Activated CD8-positive, alpha-beta T cell treated with anti-CD3 and anti-CD28 coated beads for 36 hours (primary cell): Measurements from ENCODE around the gene ACADSB. TPM values are rescaled to one million over a fixed set of nuclear protein-coding genes. Genes with fewer than 3 reads are reported as not detected.

Source experiments
- ATAC-seq: fragments of 200-7000 bp; cut with Tn5 transposase; one replicate; pipeline ENCODE4 v1.10.0; 2021; ENCODE audit warnings: mild to moderate bottlenecking, moderate library complexity
- CTCF ChIA-PET: fragments of 350-600 bp; sonication (Branson Sonifier 250); formaldehyde crosslinking; loops from one replicate; lab custom pipeline; 2021; ENCODE audit warnings: antibody characterized with exemption; lab: Charles Lee
- POLR2A ChIA-PET: fragments of 350-600 bp; sonication (Branson Sonifier 250); formaldehyde crosslinking; loops from one replicate; lab custom pipeline; 2021; ENCODE audit warnings: antibody characterized with exemption; lab: Charles Lee
- DNase-seq: peaks from one replicate; pipeline ENCODE4 v3.0.0-alpha.2; 2020
- H3K27ac Mint-ChIP-seq: one replicate; pipeline ENCODE4 v1.8.0; 2021; ENCODE audit warnings: mild to moderate bottlenecking, mixed read lengths
- H3K27me3 Mint-ChIP-seq: one replicate; pipeline ENCODE4 v1.8.0; 2021; ENCODE audit warnings: mixed read lengths
- H3K36me3 Mint-ChIP-seq: one replicate; pipeline ENCODE4 v1.8.0; 2021; ENCODE audit warnings: low read depth, mixed read lengths
- H3K4me1 Mint-ChIP-seq: one replicate; pipeline ENCODE4 v1.8.0; 2021; ENCODE audit warnings: low read depth, mixed read lengths
- H3K4me3 Mint-ChIP-seq: one replicate; pipeline ENCODE4 v1.8.0; 2021; ENCODE audit warnings: mild to moderate bottlenecking, moderate library complexity, mixed read lengths
- H3K9me3 Mint-ChIP-seq: one replicate; pipeline ENCODE4 v1.8.0; 2021; ENCODE audit warnings: mixed read lengths
- intact Hi-C: fragments of 100-400 bp; cut with micrococcal nuclease; formaldehyde crosslinking; loops from one replicate; pipeline ENCODE4 v1.10.0; 2022
- total RNA-seq, 2 experiments: library from RNA; stranded (reverse); gene quantifications; one replicate each; pipeline ENCODE4 v1.2.3, GENCODE V29; 2021
- TF ChIP-seq, protein P1 (sequence below): fragments of 200-600 bp; IDR thresholded peaks from one replicate; pipeline ENCODE4 v1.8.0; 2022; ENCODE audit warnings: antibody characterized with exemption, mild to moderate bottlenecking

Gene ACADSB
- total RNA-seq, 2 experiments from 2014 or later, result 19.7 to 20.7 TPM

DNA sequence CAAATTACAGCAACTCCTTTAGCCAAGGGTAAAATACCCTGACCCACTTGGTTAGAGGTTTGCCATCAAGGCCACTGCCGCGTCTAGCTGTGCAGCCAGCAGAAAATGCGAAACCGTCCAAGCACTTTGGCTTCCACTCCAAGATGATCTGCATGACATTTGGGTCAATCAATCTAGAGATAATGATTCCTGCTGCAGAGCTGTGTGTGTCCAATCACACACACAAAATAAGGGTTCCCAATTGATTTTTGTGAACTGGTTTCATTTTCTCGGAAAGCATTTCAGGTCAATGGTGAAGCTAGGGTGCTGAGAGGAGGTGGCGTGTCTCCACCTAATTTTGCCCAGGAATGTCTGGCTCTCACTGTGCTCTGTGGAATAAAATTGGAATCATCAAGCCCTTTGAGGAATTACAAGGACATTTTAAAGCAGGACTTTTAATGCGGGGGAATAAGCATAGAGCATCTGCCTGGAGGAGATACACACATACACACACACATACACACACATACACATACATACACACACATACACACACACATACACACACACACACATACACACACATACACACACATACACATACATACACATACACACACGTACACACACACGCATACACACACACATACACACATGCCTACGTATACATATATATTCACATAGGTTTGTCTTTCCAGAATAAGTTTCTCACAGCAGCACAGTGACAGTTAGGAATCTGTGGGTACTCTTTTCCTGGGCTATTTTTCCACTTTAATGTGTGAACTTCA, 59.5 kb downstream of the ACADSB start:
- ChIA-PET CTCF (interaction anchor here (0.8 kb wide), 1 partner anchor 10 kb away, joined by 3 read pairs; no protein-coding TSS in a partner anchor), POLR2A (no interaction called here)
- H3K4me1 Mint-ChIP-seq, result no peaks in the 10 kb centered on the region
- peaks cover 27% of the 10 kb centered on the region for H3K27me3 Mint-ChIP-seq
- no peak overlapping the region for H3K27ac Mint-ChIP-seq
- H3K4me3 Mint-ChIP-seq, result no peak overlapping the region
- TF ChIP-seq, protein P1, sequence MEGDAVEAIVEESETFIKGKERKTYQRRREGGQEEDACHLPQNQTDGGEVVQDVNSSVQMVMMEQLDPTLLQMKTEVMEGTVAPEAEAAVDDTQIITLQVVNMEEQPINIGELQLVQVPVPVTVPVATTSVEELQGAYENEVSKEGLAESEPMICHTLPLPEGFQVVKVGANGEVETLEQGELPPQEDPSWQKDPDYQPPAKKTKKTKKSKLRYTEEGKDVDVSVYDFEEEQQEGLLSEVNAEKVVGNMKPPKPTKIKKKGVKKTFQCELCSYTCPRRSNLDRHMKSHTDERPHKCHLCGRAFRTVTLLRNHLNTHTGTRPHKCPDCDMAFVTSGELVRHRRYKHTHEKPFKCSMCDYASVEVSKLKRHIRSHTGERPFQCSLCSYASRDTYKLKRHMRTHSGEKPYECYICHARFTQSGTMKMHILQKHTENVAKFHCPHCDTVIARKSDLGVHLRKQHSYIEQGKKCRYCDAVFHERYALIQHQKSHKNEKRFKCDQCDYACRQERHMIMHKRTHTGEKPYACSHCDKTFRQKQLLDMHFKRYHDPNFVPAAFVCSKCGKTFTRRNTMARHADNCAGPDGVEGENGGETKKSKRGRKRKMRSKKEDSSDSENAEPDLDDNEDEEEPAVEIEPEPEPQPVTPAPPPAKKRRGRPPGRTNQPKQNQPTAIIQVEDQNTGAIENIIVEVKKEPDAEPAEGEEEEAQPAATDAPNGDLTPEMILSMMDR, result no peak
- H3K36me3 Mint-ChIP-seq, result no peaks in the 10 kb centered on the region
- ATAC-seq (no peak), DNase-seq (no peak)
- H3K9me3 Mint-ChIP-seq, result no peaks in the 10 kb centered on the region
- intact Hi-C loops, result no loop called here

DNA sequence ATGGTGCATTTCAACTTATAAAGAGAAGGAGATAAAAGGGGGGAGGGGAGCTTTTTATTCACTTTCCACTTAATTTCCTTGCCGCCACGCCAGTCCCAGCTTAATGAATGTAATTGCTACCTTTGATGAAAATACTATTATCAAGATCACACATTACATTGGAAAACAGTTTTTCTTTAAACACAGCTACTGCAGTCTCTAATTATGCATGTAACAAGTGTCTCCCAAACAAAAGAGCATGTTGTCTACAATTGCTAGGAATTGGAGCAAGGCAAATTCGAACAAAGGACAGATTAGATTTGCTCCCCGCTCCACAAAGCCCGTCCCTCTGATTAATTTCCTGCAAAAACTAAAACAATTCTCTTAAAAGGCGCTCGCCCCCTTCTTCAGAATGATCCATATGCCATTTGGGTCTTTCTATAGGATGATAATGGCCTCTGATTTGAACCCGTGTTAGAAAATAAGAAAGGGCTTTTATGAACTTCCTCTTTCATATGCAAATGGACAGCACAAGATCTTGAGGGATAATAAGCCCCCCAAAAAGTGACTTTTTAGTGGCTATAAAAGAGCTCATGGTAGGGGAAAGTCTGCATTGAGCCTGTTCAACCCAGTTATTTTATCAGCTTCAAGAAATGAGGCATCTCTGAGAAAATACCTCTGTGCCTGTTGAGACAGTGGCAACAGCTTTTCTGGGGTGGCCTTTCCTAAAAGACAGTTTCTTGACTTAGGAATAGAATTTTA, 60.6 kb downstream of the ACADSB start:
- CTCF ChIA-PET, result no interaction called here

DNA sequence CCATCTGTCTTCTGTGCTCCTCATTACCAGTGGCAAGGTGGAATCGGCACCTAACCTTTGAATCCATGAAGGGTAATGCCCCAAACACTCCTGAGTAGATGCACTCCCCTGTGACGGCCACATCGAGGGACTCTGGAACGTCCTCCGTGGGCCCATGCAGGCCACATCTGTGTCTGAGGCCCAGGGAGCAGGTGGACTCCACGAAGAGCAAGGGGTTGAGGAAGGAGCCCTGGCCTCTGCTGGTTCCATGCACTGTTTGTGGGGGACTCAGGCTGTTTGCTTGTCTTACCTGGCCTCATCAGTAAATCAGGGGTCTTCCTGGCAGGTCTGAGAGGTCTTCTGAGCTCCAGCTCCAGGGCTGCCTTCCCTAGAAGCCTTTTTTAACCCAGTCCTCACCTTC, 64.4 kb downstream of the ACADSB start:
- no peak overlapping the region for H3K27ac Mint-ChIP-seq
- H3K9me3 Mint-ChIP-seq, result no peaks in the 10 kb centered on the region
- CTCF ChIA-PET, result no interaction called here
- POLR2A ChIA-PET, result no interaction called here
- TF ChIP-seq, protein P1, result no peak
- DNase-seq (no peak), ATAC-seq (no peak)
- peaks cover 14% of the 10 kb centered on the region for H3K27me3 Mint-ChIP-seq
- no peak overlapping the region for H3K4me3 Mint-ChIP-seq
- intact Hi-C loops, result no loop called here
- no peaks in the 10 kb centered on the region for H3K4me1 Mint-ChIP-seq
- H3K36me3 Mint-ChIP-seq, result no peaks in the 10 kb centered on the region

More for the DNA sequence above, 60.6 kb downstream of the ACADSB start:
- H3K27me3 Mint-ChIP-seq, result peaks cover 27% of the 10 kb centered on the region
- intact Hi-C loops, result no loop called here
- no peak for ATAC-seq
- no peak overlapping the region for H3K27ac Mint-ChIP-seq
- H3K9me3 Mint-ChIP-seq, result no peaks in the 10 kb centered on the region
- POLR2A ChIA-PET, result interaction anchor here (0.7 kb wide), 1 partner anchor 167 kb away, joined by 3 read pairs; no protein-coding TSS in a partner anchor
- no peak for DNase-seq
- H3K36me3 Mint-ChIP-seq, result no peaks in the 10 kb centered on the region
- H3K4me3 Mint-ChIP-seq, result no peak overlapping the region
- TF ChIP-seq, protein P1, result no peak
- no peaks in the 10 kb centered on the region for H3K4me1 Mint-ChIP-seq

DNA sequence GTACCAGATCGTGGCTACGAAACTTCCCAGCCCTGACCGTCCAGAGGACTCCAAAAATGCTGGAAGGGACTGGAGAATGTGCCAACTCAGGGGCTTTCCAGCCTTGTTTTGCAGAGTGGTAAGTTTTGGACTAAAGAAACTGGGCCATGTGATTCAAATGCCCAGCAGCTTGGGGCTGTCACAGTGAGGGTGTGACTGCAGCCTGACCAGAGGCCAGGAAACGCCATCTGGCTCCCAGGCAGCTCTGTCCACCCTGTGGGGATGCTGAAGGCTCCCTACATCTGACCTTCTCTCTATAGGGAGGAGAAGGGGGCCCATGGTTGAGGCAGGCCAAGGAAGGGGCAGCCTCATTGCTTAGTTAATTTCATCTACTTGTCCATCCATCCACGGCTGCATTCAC, 65.4 kb downstream of the ACADSB start:
- CTCF ChIA-PET, result no interaction called here
- Mint-ChIP-seq H3K36me3 (no peaks in the 10 kb centered on the region), H3K27ac (no peak overlapping the region), H3K4me3 (no peak overlapping the region), H3K4me1 (no peaks in the 10 kb centered on the region), H3K27me3 (peaks cover 11% of the 10 kb centered on the region), H3K9me3 (no peaks in the 10 kb centered on the region)
- ATAC-seq (no peak), DNase-seq (no peak)
- TF ChIP-seq, protein P1, result no peak
- intact Hi-C loops, result no loop called here
- POLR2A ChIA-PET, result no interaction called here

DNA sequence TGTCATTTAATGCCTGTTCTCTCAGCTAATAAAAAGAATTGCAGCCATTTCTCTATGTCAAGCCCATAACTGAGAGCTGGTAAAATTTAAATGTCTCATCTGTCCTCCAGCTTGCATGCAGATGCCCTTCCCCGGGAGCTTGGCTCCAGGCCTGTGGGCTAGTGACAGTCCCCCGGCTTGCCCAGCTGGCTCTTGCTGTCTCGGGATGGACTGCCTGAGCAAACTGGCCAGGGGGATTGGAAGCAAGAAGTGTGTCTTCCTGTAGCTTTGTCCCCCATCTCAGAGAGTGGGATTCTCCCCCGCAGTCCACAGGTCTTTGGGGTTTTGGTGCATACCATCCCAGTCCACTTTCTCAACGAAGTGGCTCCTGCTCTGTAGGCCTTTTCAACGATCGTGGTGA, 73.1 kb downstream of the ACADSB start:
- no peak overlapping the region for H3K27ac Mint-ChIP-seq
- peaks cover 11% of the 10 kb centered on the region for H3K27me3 Mint-ChIP-seq
- no peaks in the 10 kb centered on the region for H3K36me3 Mint-ChIP-seq
- DNase-seq (no peak), ATAC-seq (no peak)
- intact Hi-C loops, result no loop called here
- no peak overlapping the region for H3K4me3 Mint-ChIP-seq
- ChIA-PET POLR2A (no interaction called here), CTCF (no interaction called here)
- H3K9me3 Mint-ChIP-seq, result peaks cover 5% of the 10 kb centered on the region
- TF ChIP-seq, protein P1, result no peak
- H3K4me1 Mint-ChIP-seq, result no peaks in the 10 kb centered on the region
